Fibroblast of skin of right biceps (primary cell): ENCODE data around the gene SPEM2.
A peak's percentile ranks its signal among the peaks of the same experiment; 100 is the strongest.

Experiments used
- DNase-seq: peaks from one replicate; pipeline ENCODE4 v3.0.0-alpha.2; 2013

Gene SPEM2

GRCh38 chr17:7423679-7424078 lies 1.7 kb upstream of the SPEM2 start:
- no peak for DNase-seq

- DNase-seq: no peak
Observed at GRCh38 chr17:7425756-7426155, 340 bp downstream of the SPEM2 start.

DNA sequence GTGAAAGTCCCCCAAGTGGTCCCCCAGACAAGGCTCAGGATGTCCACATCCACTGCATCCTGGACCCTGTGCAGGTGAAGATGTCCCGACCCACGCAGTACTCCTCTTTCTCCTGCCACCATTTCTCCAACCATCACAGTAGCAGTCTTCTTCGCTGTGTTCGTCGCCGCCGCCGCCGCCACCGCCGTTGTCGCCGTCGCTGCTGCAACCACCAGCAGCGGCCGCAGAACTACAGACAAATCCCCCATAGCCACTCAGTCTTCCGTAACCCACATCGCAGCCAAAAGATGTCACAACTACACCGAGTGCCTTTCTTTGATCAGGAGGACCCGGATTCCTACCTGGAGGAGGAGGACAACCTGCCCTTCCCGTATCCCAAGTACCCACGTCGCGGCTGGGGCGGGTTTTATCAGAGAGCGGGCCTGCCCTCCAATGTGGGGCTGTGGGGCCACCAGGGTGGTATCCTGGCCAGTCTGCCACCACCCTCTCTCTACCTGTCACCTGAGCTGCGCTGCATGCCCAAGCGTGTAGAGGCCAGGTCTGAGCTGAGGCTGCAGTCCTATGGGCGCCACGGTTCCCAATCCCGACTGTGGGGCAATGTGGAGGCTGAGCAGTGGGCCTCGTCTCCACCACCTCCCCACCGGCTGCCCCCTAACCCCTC lies 917 bp downstream of the SPEM2 start:
- no peak for DNase-seq

DNA sequence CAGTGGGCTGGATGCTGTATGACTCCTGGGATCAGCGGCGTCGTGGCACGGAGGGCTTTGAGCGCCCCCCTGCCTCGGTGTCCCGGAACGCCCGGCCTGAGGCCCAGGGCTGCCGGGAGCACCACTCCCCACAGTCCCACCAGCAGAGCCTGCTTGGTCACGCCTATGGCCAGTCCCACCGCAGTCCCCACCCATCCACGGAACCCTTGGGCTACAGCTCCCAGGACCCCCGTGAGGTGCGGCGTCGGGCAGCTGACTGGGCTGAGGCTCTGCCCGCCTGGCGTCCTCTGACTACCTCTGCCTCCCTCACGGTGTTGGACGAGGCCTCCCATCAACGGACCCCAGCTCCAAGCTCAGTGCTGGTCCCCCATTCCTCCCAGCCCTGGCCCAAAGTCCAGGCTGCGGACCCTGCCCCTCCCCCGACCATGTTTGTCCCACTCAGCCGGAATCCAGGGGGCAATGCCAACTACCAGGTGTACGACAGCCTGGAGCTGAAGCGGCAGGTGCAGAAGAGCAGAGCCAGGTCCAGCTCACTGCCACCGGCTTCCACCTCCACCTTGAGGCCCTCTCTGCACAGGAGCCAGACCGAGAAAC lies 1.6 kb downstream of the SPEM2 start:
- DNase-seq: no peak

GRCh38 chr17:7427549-7427948 lies 2.1 kb downstream of the SPEM2 start:
- no peak for DNase-seq

- DNase-seq: no peak
Observed at GRCh38 chr17:7428557-7428956, 3.1 kb downstream of the SPEM2 start, which contains the start of gene SPEM3. Gene SPEM3 (plus strand): TSS chr17:7428857. CDS start chr17:7428903, 46 bp downstream.

- DNase-seq: no peak
Observed at GRCh38 chr17:7429722-7430121, 4.3 kb downstream of the SPEM2 start.

DNA sequence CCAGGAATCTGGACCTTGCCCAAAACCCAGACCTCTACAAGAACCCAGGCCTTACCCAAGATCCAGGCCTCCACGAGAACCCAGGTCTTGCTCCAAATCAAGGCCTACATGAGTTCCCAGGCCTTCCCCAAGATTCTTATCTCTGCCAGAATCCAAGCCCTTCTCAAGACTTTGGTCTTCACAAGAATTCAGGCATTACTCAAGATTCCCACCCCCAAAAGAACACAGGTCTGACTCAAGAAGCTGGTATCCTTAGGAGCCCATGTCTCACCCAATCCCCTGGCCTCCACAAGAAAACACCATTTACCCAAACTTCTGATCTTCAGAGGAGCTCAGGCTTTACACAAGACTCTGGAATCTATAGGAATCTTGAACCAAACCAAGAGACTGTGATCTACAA lies 5.8 kb downstream of the SPEM2 start:
- DNase-seq: peak; percentile 47

DNA sequence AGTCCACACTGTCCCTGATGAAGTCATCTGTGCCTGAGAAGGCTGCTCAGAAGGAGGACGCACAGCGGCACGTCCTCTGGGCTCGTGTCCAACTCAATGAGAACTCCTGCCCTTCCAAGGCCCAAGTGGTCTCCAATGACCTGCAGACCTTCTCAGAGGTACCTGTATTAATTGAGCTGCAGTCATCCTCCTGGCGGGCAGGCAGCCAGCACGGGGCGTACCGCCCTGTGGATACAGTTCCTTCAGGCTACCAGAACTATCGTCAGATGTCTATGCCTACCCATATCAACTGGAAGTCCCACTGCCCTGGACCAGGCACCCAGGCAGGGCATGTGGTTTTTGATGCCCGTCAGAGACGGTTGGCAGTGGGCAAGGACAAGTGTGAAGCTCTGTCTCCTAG lies 6.9 kb downstream of the SPEM2 start:
- DNase-seq: no peak

DNA sequence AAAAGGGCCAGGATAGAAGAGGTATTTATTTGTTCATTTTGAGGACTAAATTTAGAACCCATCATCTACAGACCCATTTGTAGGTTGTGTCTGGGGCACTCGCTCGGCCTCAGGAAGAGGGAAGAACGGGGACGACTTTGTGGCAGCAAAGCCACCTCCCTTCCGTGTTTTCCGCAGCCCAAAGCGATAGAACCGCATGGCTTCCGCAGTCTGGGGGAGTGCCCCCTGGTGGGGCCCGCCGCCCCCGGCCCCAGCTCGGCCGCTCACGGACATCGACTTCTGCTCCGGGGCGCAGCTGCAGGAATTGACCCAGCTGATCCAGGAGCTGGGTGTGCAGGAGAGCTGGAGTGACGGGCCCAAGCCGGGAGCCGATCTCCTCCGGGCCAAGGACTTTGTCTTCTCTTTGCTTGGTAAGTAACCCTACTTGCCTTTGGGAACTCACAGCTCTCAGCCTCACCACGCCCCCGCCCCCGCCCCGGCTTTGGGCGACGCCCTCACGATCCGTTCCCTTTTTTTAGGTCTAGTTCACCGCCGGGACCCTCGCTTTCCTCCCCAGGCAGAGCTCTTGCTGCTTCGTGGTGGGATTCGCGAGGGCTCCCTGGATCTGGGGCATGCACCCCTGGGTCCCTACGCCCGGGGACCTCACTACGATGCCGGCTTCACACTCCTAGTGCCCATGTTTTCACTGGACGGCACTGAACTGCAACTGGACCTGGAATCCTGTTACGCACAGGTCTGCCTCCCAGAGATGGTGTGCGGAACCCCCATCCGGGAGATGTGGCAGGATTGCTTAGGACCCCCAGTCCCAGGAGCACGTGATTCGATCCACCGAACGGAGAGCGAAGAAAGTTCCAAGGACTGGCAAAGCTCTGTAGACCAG lies 10.5 kb downstream of the SPEM2 start:
- DNase-seq: no peak

GRCh38 chr17:7436556-7437368 lies 11.3 kb downstream of the SPEM2 start:
- DNase-seq: peak; percentile 77

DNA sequence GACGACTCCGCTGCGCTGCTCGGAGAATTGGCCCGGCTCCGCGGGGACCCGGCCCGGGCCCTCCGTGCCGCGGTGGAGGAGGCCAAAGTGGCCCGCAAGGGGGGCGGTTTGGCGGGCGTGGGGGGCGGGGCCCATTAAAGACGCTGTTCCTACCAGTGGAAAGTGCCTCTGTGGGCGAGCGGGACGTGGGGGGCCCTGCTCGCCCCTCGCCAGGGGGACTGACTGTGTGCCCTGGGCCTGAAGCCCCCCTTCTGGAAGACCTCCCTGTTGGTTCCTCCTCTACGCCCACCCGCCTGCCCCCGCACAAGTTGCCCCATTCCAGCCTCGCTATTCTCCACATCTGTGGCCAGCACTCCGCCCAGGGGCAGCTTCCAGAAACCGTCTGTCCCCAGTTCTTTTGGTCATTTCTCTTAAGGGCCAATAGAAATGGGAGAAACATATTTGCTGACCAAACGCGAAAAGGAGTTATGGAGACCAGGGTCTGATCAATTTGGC lies 12.0 kb downstream of the SPEM2 start:
- DNase-seq: no peak

GRCh38 chr17:7437950-7438614 lies 12.7 kb downstream of the SPEM2 start:
- DNase-seq: no peak

- no peak for DNase-seq
Observed at GRCh38 chr17:7438656-7439460, 13.4 kb downstream of the SPEM2 start.

- no peak for DNase-seq
Observed at GRCh38 chr17:7439462-7440112, 14.2 kb downstream of the SPEM2 start, which contains the start of gene FGF11. Gene FGF11 (plus strand): TSS chr17:7439512. CDS start chr17:7439621, 109 bp downstream.

DNA sequence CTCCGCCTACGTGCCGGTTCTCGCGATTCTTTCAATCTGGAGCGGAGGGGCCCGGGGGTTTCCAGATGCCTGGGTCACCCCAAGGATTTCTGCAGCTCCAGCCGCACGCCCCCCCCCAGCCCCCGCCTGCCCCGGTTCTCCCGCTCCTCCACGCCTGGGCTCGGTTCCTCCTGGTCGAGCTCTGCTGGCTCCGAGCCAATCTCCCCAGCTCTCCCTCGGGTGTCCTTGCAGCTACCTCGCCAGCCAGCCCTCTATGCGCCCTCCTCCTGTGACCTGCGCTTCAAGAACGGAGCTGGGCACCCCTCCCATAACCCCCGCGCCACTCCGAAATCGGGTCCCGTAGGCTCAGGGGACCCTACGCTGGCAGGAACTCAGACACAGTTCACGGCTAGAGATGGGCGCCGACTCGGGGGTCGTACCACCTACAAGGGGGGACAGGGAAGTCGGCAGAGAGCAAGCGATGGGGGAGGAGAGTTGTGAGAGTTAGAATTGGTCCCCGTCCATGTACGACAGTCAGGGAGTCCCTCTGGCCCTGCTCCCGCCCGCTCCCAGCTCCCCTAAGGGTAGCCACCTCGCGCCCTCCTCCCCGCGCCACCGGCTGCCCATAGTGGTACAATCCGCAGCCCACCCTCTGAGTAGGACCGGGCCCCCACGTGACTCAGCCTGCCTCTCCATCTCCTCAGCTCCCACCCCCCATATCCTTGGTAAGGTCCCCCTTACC lies 14.9 kb downstream of the SPEM2 start:
- peak; percentile 28 for DNase-seq

DNA sequence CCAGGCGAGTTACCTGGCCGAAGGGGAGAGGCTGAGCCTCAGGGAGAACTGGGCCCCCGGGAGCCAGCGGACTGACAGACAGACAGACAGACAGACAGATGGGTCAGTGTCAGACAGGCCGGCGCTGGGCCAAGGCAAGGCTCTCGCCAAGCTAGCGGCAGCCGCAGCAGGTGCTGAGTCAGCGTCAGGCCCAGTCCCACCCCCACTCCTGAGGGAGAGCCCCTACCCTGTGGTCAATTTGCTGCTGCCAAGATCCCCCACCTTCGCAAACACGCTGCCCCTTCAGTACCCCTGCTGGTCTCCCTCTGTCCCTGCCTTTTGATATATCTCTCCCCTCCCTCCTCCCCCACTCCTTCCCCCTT lies 15.4 kb downstream of the SPEM2 start:
- peak; percentile 53 for DNase-seq

GRCh38 chr17:7441266-7441665 lies 15.8 kb downstream of the SPEM2 start:
- DNase-seq: peak; percentile 34

DNA sequence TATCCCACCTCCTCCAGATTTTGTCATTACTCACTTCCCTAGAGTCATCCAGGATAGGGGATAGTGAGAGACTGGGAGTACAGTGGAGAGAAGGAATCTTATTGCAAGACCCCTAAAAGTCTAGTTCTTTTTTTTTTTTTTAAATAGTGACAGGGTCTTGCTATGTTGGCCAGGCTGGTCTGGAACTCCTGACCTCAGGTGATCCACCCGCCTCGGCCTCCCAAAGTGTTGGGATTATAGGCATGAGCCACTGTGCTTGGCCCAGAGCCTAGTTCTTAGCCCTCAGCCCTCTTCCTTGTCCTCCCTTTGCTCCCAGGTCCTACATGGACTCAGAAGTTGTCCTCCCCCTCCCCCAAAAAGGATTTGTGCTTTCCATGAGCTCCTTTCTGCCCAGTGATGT lies 16.7 kb downstream of the SPEM2 start:
- DNase-seq: no peak
